DOHH2 (cell line): ENCODE measurements around the gene OR8B8.
"Not testable (repeated sequence)": the region's sequence is repeated elsewhere in the genome, so short reads cannot be mapped to it uniquely, and the experiment has no call there.

Source experiments
- CTCF ChIP-seq: fragments of 200-600 bp; sonication (generic); IDR thresholded peaks from one replicate; pipeline ENCODE4 v1.5.1; 2014; ENCODE audit warnings: antibody characterized with exemption, mild to moderate bottlenecking, low read depth, low read length; ENCODE audit not compliant: poor library complexity, severe bottlenecking
- EZH2phosphoT487 ChIP-seq: fragments of 200-600 bp; sonication (generic); IDR thresholded peaks from 2 replicates; pipeline ENCODE4 v1.6.1; 2017; ENCODE audit warnings: borderline replicate concordance, mild to moderate bottlenecking, antibody characterized with exemption, low read length, moderate library complexity, mixed read lengths

- TF ChIP-seq CTCF, EZH2phosphoT487: not testable (repeated sequence)
Measured at GRCh38 chr11:124403186-124403585, 42.3 kb downstream of the OR8B8 start.
